OCI-LY7 (cell line): ENCODE data around the gene LBR. TPM values are rescaled to one million over a fixed set of nuclear protein-coding genes. Genes with fewer than 3 reads are reported as not detected.

ENCODE experiments used
- BruUV-seq: library from RNA; stranded (reverse); fragments of 400-500 nt; replicated peaks from 2 replicates; lab custom pipeline; 2021; lab: Mats Ljungman, UMichigan
- CTCF ChIA-PET: fragments of 300-600 bp; sonication (Branson Sonifier 250); formaldehyde crosslinking; loops from one replicate; lab custom pipeline; 2022; ENCODE audit warnings: antibody characterized with exemption; ENCODE audit not compliant: unreplicated experiment; lab: Charles Lee
- POLR2A ChIA-PET: fragments of 300-600 bp; sonication (Branson Sonifier 250); formaldehyde crosslinking; loops from one replicate; lab custom pipeline; 2022; ENCODE audit warnings: antibody characterized with exemption; lab: Charles Lee
- DNase-seq: peaks from one replicate; pipeline ENCODE4 v3.0.0-alpha.2; 2015; ENCODE audit warnings: low spot score
- H2AFZ ChIP-seq: fragments of 200-600 bp; sonication (generic), shearing (Covaris generic); 2 replicates; pipeline ENCODE4 v1.6.1; 2014; ENCODE audit warnings: mild to moderate bottlenecking, antibody characterized with exemption, low read length, moderate library complexity
- H3K27ac ChIP-seq: fragments of 200-600 bp; sonication (generic); 2 replicates; pipeline ENCODE4 v1.5.1; 2014; ENCODE audit warnings: mixed run types, low read depth, mild to moderate bottlenecking, moderate library complexity, low read length, inconsistent platforms; ENCODE audit not compliant: poor library complexity, severe bottlenecking
- H3K36me3 ChIP-seq: fragments of 200-600 bp; sonication (generic); 2 replicates; pipeline ENCODE4 v1.6.1; 2014; ENCODE audit warnings: mild to moderate bottlenecking, antibody characterized with exemption, low read length, moderate library complexity, mixed read lengths; ENCODE audit not compliant: insufficient read depth
- H3K4me1 ChIP-seq: fragments of 200-600 bp; sonication (generic); 2 replicates; pipeline ENCODE4 v1.5.1; 2014; ENCODE audit warnings: mild to moderate bottlenecking, low read length; ENCODE audit not compliant: insufficient read depth, poor library complexity, severe bottlenecking
- H3K4me2 ChIP-seq: fragments of 200-600 bp; sonication (generic); 2 replicates; pipeline ENCODE4 v1.6.1; 2014; ENCODE audit warnings: mild to moderate bottlenecking, low read length
- H3K4me3 ChIP-seq: fragments of 200-600 bp; sonication (generic); 2 replicates; pipeline ENCODE4 v1.5.1; 2014; ENCODE audit warnings: mild to moderate bottlenecking, low read depth, low read length; ENCODE audit not compliant: poor library complexity, severe bottlenecking
- H3K79me2 ChIP-seq: fragments of 200-600 bp; sonication (generic); 2 replicates; pipeline ENCODE4 v1.6.1; 2016; ENCODE audit warnings: low read depth, mild to moderate bottlenecking, low read length, moderate library complexity, mixed read lengths; ENCODE audit not compliant: insufficient read depth
- H3K9me2 ChIP-seq: fragments of 200-600 bp; sonication (generic); 2 replicates; pipeline ENCODE4 v1.6.1; 2016; ENCODE audit warnings: mild to moderate bottlenecking, low read length, mixed read lengths; ENCODE audit not compliant: insufficient read depth
- H3K9me3 ChIP-seq: fragments of 200-600 bp; sonication (generic); 2 replicates; pipeline ENCODE4 v1.6.1; 2014; ENCODE audit warnings: mild to moderate bottlenecking, mixed run types, low read length, mixed read lengths
- H4K20me1 ChIP-seq: fragments of 200-600 bp; sonication (generic); 2 replicates; pipeline ENCODE4 v1.6.1; 2014; ENCODE audit warnings: mild to moderate bottlenecking, antibody characterized with exemption, low read length, moderate library complexity, mixed read lengths; ENCODE audit not compliant: insufficient read depth
- EZH2phosphoT487 ChIP-seq: fragments of 200-600 bp; sonication (generic); IDR thresholded peaks from 2 replicates; pipeline ENCODE4 v1.6.1; 2018; ENCODE audit warnings: low read depth, borderline replicate concordance, mild to moderate bottlenecking, mixed run types, antibody characterized with exemption, low read length, moderate library complexity, mixed read lengths
- intact Hi-C: fragments of 100-400 bp; cut with micrococcal nuclease; formaldehyde crosslinking; loops from one replicate; pipeline ENCODE4 v1.10.0; 2022; ENCODE audit not compliant: unreplicated experiment
- total RNA-seq, 2 experiments: library from RNA; depleted of rRNA in 1 of 2; stranded (reverse); fragments of >200 nt in 1 of 2; shearing (Covaris generic) in 1 of 2; gene quantifications; 2 replicates each; pipeline ENCODE4 v1.2.3, GENCODE V29; 2014 to 2022
- TF ChIP-seq, protein P1 (sequence below): fragments of 200-600 bp; sonication (generic); conservative IDR thresholded peaks from 2 replicates; pipeline ENCODE4 v1.5.1; 2014; ENCODE audit warnings: mild to moderate bottlenecking, antibody characterized with exemption, low read length, moderate library complexity, mixed read lengths

The LBR gene
- total RNA-seq, 2 experiments from 2014 or later, result 117 to 288 TPM

DNA sequence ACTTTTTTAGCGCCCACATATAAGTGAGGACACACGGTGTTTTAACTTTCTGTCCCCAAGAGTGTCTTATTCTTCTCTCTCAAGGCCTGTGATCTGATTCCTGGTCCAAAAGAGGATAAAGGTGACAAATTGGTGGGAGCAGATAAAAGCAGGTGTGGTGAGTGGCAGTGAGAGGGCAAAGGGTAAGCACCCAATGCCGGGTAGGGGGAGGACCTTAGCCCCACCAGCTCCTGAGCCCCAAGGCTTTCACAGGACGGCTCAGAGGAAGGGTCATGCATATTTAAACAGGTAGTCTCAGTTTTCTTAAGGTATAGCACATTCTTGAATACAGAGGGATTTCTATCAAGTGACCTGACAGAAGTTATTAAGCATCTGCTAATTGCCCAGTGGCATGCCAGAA lies 19.6 kb downstream of the LBR start:
- ChIA-PET CTCF (no interaction called here), POLR2A (interaction anchor here (0.9 to 2.5 kb wide), 5 partner anchors 10 to 249 kb away, joined by 3 to 7 read pairs (median 4); no protein-coding TSS in a partner anchor)
- no peak overlapping the region for H3K4me3 ChIP-seq
- no peaks in the 10 kb centered on the region for H3K4me1 ChIP-seq
- intact Hi-C loops, result no loop called here
- no peak for TF ChIP-seq EZH2phosphoT487
- TF ChIP-seq, protein P1, sequence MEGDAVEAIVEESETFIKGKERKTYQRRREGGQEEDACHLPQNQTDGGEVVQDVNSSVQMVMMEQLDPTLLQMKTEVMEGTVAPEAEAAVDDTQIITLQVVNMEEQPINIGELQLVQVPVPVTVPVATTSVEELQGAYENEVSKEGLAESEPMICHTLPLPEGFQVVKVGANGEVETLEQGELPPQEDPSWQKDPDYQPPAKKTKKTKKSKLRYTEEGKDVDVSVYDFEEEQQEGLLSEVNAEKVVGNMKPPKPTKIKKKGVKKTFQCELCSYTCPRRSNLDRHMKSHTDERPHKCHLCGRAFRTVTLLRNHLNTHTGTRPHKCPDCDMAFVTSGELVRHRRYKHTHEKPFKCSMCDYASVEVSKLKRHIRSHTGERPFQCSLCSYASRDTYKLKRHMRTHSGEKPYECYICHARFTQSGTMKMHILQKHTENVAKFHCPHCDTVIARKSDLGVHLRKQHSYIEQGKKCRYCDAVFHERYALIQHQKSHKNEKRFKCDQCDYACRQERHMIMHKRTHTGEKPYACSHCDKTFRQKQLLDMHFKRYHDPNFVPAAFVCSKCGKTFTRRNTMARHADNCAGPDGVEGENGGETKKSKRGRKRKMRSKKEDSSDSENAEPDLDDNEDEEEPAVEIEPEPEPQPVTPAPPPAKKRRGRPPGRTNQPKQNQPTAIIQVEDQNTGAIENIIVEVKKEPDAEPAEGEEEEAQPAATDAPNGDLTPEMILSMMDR, result no peak
- H3K9me3 ChIP-seq, result no peaks in the 10 kb centered on the region
- peaks cover 5% of the 10 kb centered on the region; the same call in 1 of the 2 replicates for H4K20me1 ChIP-seq
- H3K36me3 ChIP-seq, result peaks cover 100% of the 10 kb centered on the region
- DNase-seq, result no peak
- H3K9me2 ChIP-seq, result no peaks in the 10 kb centered on the region
- no TSS peak for BruUV-seq
- no peak overlapping the region for H2AFZ ChIP-seq
- no peak overlapping the region for H3K4me2 ChIP-seq
- H3K79me2 ChIP-seq, result peaks cover 55% of the 10 kb centered on the region; the same call in 1 of the 2 replicates
- H3K27ac ChIP-seq, result no peak overlapping the region

DNA sequence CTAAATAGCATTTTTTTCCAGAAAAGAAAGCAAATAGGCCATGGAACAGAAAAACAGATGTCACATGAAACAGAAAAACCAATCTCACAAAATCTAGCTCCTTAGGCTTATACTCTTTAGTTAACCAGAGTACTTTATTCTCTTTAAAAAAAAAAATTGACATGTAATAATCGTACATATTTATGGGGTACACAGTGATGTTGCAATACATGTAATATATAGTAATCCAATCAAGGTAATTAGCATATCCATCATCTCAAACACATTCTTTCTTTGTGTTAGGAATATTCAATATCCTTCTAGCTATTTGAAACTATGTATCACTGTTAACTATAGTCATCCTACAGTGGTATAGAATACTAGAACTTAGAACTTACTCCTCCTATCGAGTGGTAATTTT lies 20.1 kb downstream of the LBR start:
- CTCF ChIA-PET, result no interaction called here

More for the DNA sequence above, 20.1 kb downstream of the LBR start:
- no TSS peak for BruUV-seq
- H3K79me2 ChIP-seq, result peaks cover 50% of the 10 kb centered on the region; the same call in 1 of the 2 replicates
- no peaks in the 10 kb centered on the region for H3K4me1 ChIP-seq
- no peak overlapping the region for H3K4me2 ChIP-seq
- H3K9me3 ChIP-seq, result no peaks in the 10 kb centered on the region
- H3K27ac ChIP-seq, result no peak overlapping the region
- peaks cover 100% of the 10 kb centered on the region for H3K36me3 ChIP-seq
- no peak overlapping the region for H3K4me3 ChIP-seq
- no peak for DNase-seq
- TF ChIP-seq, protein P1, result no peak
- no peak for TF ChIP-seq EZH2phosphoT487
- intact Hi-C loops, result no loop called here
- peaks cover 5% of the 10 kb centered on the region; the same call in 1 of the 2 replicates for H4K20me1 ChIP-seq
- no peaks in the 10 kb centered on the region for H3K9me2 ChIP-seq
- no peak overlapping the region for H2AFZ ChIP-seq
- POLR2A ChIA-PET, result interaction anchor here (0.9 to 1.5 kb wide), 6 partner anchors 15 to 249 kb away, joined by 3 to 5 read pairs (median 3); no protein-coding TSS in a partner anchor
